Adrenal gland (tissue), 5 donors: Measurements from ENCODE around the gene ALAS2.

Experiments used
- POLR2A ChIP-seq, 2 donors: fragments of 450-650 bp; IDR thresholded peaks; one replicate each; pipeline ENCODE4 v1.6.1; 2017; ENCODE audit warnings: antibody characterized with exemption in 2 of 2, mild to moderate bottlenecking in 2 of 2, moderate library complexity in 1 of 2
- TF ChIP-seq, protein P1 (sequence below), 6 experiments: fragments of 450-650 bp in 4 of 6; fragments of 200-600 bp in 2 of 6; sonication (generic) in 1 of 6; IDR thresholded peaks; 1 replicate in 5 of 6; 2 replicates in 1 of 6; pipeline versions ENCODE4 v1.5.1 to v1.8.0; 2016 to 2021; ENCODE audit warnings: antibody characterized with exemption in 6 of 6, mild to moderate bottlenecking in 2 of 6, moderate library complexity in 1 of 6
- donor health status: DM: no; HTN: no; CAD: no.

DNA sequence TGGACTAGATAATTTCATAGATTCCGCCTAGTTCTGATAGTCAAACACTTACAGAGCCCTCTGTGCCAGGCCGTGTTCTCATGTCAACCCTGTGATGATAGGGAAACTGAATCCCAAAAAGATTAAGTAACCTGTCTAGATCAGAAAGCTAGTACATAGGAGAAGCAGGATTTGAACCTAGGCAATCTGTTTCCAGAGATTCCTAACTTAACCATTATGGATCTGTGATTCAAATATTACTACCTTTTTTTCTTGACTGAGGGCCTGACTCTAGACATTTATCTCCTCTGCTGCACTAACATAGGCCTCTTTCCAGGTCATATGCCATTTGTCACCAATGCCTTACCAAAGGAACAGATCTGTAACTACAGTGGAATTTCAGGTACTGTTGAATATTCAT, 1.5 kb downstream of the ALAS2 start:
- TF ChIP-seq, protein P1, sequence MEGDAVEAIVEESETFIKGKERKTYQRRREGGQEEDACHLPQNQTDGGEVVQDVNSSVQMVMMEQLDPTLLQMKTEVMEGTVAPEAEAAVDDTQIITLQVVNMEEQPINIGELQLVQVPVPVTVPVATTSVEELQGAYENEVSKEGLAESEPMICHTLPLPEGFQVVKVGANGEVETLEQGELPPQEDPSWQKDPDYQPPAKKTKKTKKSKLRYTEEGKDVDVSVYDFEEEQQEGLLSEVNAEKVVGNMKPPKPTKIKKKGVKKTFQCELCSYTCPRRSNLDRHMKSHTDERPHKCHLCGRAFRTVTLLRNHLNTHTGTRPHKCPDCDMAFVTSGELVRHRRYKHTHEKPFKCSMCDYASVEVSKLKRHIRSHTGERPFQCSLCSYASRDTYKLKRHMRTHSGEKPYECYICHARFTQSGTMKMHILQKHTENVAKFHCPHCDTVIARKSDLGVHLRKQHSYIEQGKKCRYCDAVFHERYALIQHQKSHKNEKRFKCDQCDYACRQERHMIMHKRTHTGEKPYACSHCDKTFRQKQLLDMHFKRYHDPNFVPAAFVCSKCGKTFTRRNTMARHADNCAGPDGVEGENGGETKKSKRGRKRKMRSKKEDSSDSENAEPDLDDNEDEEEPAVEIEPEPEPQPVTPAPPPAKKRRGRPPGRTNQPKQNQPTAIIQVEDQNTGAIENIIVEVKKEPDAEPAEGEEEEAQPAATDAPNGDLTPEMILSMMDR (IDR thresholded peaks at IDR 0.05), result no peak
- TF ChIP-seq POLR2A (IDR thresholded peaks at IDR 0.05), result no peak
